Stimulated activated CD4-positive, alpha-beta T cell treated with anti-CD3 and anti-CD28 coated beads, TNF-alpha, amount 100 ng/mL, for 4 hours (primary cell): Measurements from ENCODE around the gene UMODL1.

Source experiments
- DNase-seq, 3 experiments: peaks; one replicate each; pipeline ENCODE4 v3.0.0-alpha.2; 2020; ENCODE audit warnings: low read depth in 3 of 3

The UMODL1 gene

GRCh38 chr21:42149656-42150473 lies 78.7 kb downstream of the UMODL1 start:
- DNase-seq, result no peak

DNA sequence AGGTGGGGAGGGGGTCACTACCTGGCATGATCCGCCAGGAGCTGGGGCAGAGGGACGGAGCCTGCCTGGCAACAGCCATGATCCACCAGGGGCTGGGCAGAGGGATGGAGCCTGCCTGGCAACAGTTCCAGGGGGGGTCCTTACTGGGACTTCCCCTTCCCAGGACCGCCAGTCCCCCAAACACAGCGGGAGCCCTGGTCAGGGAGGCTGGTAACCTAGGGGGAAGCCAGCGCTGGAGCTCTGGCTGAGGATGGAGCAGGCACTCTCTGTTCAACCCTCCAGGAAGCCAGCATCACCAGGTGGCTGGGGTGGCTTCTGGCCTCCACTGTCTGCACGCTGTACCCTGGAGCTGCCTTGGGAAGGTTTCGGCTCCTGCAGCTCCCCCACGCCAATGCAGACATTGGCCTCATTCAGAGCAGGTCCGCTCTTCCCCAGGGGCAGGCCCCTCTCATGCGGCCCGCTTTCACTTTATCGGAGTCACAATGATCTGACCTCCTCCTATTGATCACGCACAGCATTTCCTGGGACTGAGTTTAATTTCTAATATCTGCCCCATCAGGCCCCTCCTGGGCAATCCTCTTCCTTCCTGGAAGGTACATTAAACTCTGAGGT lies 79.5 kb downstream of the UMODL1 start:
- DNase-seq, result no peak

DNA sequence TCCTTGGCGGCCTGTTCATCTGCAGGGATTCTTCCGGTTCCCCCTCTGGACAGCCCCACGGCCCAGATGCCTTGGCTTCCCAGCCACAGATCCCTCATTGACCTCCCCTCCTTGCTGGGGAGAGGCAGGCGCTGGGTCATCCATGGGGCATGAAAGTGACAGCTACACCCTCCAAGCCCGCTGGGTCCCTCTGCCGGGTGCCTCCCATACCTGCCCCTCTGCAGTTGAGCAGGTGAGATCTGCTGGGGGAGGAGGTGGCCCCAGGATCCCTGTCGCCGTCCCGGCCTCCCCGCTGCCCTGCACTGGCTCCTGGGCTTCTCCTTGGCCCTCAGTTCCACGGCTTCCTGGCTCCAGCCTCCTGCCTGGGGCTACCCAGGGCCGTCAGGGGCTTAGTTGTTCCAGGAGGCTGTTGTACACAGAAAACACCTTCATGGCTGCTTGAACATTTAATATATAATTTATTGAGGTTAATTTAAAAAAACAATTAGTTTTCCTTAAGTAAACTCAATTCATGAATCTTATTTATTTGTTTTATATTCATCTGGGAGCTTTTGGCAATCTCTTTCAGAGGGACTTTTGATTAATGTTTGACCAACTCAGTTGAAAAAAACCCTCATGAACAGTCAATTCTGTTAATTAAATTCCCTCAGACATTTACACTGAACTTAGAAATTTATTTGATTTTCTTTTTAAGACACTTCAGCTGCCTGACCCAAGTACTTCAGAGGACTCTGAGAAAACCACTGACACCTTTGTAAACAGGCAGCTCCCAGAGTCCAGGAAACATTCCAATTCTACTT lies 80.2 kb downstream of the UMODL1 start:
- no peak for DNase-seq

GRCh38 chr21:42151948-42152220 lies 80.8 kb downstream of the UMODL1 start:
- DNase-seq, result no peak

DNA sequence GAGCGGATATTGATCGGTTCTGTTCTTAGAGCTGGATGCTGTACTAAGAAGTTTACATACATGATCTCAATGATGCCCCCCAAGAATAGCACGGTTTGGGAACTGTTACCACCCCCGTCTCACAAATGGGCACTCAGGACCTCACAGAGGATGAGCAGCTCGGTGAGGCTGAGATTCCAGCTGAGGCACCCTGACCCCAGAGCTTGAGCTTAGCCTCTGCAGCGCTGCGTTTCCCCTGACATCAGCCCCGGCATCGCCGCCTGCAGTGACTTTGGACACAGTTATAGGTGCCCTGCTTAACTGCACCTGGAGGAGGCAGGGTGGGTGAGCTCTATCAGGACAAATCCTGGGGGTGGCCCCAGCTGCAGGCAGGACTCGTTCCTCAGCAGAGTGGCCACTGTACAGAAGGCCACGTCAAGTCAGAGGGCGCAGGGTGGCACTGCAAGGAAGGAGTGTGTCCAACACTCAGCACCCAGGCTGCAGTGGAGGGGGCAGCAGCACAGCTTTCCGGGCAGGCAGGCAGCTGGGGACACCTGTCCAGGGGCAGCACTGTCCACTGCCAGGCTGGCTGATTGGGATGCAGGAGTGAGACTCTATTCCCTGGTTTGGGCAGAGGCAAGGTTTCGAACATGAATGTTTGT lies 82.0 kb downstream of the UMODL1 start:
- no peak for DNase-seq

DNA sequence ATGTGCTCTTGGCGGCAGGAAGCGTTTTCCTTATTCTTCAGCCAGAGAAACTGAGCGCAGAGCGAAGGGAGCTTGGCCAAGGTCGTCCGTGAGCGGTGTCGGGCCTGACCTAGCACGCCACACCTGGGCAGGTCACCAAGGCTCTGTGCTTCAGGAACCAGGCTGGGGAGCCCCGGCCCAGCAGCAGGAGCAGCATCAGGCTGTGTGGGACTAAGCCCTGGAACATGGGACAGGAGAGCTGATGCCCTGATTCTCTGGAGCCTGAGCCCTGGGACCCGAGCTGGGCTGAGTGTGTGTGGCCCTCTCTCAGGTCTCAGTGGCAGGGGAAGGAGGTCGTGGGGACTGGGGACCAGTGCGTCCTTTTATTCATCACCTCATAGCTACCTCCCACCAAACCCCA lies 82.6 kb downstream of the UMODL1 start:
- DNase-seq, result no peak

DNA sequence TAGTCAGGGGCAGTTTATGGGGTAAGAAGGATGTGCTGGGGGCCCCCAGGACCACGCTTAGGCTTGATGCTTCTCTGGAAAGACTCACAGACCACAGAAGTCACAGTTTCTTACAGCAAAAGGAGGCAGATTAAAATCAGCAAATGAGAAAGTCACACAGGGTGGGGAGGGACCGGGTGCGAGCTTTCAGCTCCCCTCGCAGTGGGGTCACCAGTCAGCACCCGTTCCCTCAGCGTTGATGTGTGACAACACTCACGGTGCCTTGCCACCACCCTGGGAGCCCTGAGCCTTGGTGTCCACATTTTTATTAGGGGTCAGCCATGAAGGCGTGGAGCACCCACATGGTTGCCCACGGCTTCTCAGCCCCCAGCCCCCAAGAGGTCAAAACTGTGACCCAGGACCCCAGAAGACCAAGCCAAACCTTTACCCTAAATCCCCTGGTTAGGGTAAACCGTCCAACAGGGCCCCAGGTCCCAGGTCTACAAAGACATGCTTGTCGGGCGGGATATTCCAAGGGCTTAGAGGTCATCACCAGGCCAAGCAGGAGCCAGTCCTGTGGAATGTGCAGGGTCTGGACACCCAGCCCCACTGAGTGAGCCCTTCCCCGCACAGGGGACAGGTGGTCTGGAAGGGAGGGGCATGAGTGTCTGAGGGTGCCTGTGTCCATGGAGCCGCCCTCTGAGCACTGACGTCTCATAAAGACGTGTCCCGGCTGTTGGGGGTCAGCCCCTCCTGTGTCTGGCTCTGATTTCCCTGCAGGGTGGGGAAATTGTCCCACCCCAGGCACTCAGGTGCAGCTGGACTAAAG lies 83.3 kb downstream of the UMODL1 start:
- DNase-seq, result no peak

- DNase-seq, result no peak
Observed at GRCh38 chr21:42155045-42155855, 84.1 kb downstream of the UMODL1 start.

- DNase-seq, result no peak
Observed at GRCh38 chr21:42156690-42157605, 85.8 kb downstream of the UMODL1 start.

DNA sequence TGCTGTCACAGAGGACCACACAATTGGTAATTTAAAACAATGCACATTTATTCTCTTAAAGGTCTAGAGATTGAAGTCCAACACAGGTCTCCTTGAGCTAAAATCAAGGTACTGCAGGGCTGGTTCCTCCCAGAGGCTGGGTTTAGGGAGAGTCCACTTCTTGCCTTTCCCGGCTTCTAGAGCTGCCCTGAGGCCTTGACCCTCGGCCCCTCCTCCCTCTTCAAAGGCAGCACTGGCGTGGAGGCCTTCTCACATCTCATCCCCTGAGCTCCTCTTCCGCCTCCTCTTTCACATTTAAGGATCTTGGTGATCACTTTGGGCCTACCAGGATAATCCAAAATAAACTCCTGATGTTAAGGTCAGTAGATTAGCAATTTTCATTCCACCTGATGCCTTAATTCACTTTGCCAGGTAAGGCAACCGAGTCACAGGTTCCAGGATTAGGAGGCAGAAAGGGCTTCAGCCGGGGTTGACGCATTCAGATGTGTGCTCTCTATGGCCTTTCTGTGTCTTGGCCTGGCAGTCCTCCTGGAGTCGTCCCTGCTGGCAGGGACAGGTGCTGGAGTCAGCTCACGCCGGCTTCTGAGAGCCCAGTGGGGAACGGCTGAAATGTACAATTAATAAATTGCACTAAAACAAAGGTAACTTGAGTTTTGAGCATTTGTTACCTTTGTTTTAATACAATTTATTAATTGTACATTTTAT lies 86.6 kb downstream of the UMODL1 start:
- DNase-seq, result no peak

- DNase-seq, result no peak
Observed at GRCh38 chr21:42158846-42159245, 87.7 kb downstream of the UMODL1 start.

DNA sequence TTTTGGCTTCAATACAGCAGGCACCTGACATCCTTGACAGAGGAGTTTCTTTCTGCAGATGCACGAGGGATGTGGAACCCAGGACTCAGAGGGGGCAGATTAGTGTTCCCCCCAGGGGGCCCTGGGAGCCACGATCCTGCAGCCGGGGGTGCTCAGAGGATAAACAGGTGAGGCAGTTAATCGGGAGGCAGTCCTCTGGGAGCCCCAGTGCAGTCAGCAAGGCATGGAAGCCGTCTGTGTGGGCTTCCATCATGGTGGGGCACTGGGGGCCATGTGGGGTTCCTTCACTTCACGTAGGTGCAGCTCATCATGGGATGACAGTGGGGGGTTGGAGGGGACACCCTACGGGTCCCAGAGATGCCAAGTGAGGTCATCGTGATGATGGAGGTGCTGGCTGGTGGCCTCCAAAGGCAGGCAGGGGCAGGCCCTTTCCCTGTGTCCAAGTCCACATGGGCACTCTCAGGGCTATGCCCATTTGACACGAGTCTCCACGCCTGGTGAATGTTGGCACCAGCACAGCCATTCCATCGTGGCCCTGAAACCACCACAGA lies 88.5 kb downstream of the UMODL1 start:
- DNase-seq, result no peak

DNA sequence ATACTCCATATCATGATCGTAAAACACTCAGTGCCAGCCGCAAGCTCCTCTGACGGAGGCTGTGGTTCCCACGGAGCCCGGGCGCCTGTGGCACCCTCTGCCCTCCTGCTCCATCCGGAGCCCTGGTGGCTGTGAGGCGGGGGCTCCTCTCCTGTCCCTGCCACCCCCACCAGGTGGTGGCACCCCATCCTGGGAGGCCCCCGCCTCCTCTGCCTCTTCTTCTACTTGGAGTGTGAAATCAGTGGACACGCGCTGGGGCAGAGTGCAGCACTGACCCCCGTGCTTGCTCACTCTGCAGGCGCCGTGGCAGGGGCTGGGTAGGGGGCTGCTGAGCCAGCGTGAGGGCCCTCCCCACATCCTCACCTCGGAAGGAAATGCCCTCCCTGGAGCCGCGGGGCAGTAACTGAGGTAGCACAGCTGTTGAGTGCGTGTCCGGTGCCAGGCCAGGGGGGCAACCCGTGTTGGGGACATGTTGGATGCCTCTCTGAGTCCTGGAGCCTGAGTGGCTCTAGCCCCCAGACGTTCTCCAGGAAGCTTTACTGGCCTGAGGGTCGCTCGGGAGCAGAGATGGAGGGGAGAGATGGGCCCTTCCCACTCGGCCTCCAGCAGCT lies 89.1 kb downstream of the UMODL1 start:
- DNase-seq, result no peak

GRCh38 chr21:42160765-42161164 lies 89.6 kb downstream of the UMODL1 start:
- DNase-seq, result no peak

GRCh38 chr21:42161401-42161955 lies 90.4 kb downstream of the UMODL1 start:
- no peak for DNase-seq

DNA sequence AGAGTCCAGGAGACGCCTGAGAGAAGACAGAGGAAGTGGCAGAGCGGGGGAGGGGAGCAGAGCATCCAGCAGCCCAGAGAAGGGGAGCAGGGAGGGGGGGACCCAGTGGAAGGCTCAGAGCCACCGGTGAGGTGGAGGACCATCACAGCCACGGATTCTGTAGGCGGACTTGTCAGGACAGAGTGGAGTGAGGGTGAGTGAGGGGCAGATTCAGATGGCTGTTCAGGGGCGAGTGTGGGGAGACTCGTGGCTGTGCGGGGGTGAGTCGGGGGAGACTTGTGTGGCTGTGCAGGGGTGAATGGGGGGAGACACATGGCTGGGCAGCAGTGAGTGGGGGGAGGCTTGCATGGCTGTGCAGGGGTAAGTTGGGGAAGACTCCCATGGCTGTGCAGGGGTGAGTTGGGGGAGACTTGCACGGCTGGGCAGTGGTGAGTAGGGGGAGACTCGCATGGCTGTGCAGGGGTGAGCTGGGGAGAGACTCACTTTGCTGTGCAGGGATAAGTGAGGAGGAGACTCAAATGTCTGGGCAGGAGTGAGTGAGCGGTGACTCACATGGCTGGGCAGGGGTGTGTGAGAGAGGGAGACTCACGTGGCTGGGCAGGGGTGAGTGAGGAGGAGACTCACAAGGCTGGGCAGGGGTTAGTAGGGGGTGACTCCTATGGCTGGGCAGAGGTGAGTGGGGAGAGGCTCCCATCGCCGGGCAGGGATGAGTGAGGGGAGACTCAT lies 91.0 kb downstream of the UMODL1 start:
- DNase-seq, result no peak

DNA sequence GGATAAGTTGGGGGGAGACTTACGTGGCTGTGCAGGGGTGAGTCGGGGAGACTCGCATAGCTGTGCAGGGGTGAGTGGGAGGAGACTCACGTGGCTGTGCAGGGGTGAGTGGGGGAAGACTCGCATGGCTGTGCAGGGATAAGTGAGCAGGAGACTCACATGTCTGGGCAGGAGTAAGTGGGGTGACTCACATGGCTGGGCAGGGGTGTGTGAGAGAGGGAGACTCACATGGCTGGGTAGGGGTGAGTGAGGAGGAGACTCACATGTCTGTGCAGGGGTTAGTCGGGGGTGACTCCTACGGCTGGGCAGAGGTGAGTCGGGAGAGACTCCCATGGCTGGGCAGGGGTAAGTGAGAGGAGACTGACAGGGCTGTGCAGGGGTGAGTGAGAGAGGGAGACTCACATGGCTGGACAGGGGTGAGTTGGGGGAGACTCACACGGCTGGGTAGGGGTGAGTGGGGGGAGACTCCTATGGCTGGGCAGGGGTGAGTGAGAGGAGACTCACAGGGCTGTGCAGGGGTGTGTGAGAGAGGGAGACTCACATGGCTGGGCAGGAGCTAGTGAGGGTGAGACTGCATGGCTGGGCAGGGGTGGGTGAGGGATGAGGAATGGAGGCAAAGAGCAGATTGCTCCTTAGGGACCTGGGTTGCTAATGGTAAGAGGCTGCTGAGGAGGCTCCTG lies 91.9 kb downstream of the UMODL1 start:
- no peak for DNase-seq
